ENCODE results near the gene INPP4B. TPM values are rescaled to one million over a fixed set of nuclear protein-coding genes. Genes with fewer than 3 reads are reported as not detected.
"Not testable (repeated sequence)": the region's sequence is repeated elsewhere in the genome, so short reads cannot be mapped to it uniquely, and the experiment has no call there.

Gene INPP4B
- total RNA-seq, 1 experiment from 2014 or later: not detected

DNA sequence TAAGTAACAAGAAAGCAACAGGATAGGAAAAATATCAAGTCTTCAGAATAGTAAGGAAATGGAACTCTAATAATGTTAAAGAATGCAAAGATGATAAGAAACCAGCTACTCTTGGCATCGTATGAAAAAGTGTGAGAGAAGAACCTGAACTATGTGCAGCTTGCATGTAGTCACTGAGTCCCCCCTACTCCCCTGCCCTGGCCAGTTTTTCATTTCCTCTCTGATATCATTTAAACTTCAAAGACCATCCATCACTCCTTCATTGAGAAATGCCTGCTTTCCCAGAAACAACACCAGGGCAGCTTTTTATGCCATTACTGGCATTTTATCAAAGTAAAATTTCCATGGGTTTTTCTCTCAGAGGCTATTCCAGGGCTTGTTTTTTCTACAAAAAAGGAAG, 28.1 kb downstream of the INPP4B start:
- H3K9ac ChIP-seq (ENCODE audit: low read length): no peak overlapping the region
- no peak overlapping the region for H3K4me2 ChIP-seq (ENCODE audit: low read depth, low read length, poor library complexity, severe bottlenecking)
- no peaks in the 10 kb centered on the region for H3K79me2 ChIP-seq (ENCODE audit: low read length)
- no peaks in the 10 kb centered on the region for H4K20me1 ChIP-seq (ENCODE audit: insufficient read depth, low read depth, low read length)
- DNase-seq: no peak
- H2AFZ ChIP-seq (ENCODE audit: low read length): no peak overlapping the region
- no peak overlapping the region for H3K4me3 ChIP-seq (ENCODE audit: low read length)
- no peak overlapping the region for H3K27ac ChIP-seq (ENCODE audit: low read length)
- no peaks in the 10 kb centered on the region for H3K36me3 ChIP-seq (ENCODE audit: insufficient read depth, low read length)
- no peaks in the 10 kb centered on the region for H3K9me2 ChIP-seq (replicated peaks; ENCODE audit: insufficient read depth, low read length)
- H3K4me1 ChIP-seq (ENCODE audit: low read length): no peaks in the 10 kb centered on the region
- no peaks in the 10 kb centered on the region for H3K9me3 ChIP-seq (ENCODE audit: low read length)
- no peaks in the 10 kb centered on the region for H3K27me3 ChIP-seq (ENCODE audit: low read length)

DNA sequence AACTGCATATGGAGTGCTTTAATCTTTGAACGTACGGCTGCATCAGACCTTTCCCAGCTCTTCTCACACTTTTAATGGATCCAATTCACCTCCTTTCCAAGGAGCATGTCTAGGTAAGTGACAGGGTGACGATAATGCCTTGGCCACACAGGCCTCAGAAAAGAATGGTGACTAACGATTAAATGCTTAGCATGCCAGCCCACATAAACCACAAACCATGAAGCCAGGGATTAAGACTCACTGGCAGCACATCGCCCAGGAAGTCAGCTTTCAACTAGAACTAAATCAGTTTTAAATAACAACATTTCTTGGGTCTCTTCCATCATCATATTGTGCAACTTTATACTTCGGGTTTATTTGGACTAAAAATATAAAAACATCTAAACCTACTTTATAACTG, 28.7 kb downstream of the INPP4B start:
- Histone ChIP-seq H3K9me2 (replicated peaks; ENCODE audit: insufficient read depth, low read length) (no peaks in the 10 kb centered on the region), H3K36me3 (ENCODE audit: insufficient read depth, low read length) (no peaks in the 10 kb centered on the region), H3K4me3 (ENCODE audit: low read length) (no peak overlapping the region), H2AFZ (ENCODE audit: low read length) (no peak overlapping the region), H3K4me2 (ENCODE audit: low read depth, low read length, poor library complexity, severe bottlenecking) (no peak overlapping the region), H3K27me3 (ENCODE audit: low read length) (no peaks in the 10 kb centered on the region), H3K27ac (ENCODE audit: low read length) (no peak overlapping the region), H3K79me2 (ENCODE audit: low read length) (no peaks in the 10 kb centered on the region), H4K20me1 (ENCODE audit: insufficient read depth, low read depth, low read length) (no peaks in the 10 kb centered on the region), H3K9ac (ENCODE audit: low read length) (no peak overlapping the region), H3K4me1 (ENCODE audit: low read length) (no peaks in the 10 kb centered on the region), H3K9me3 (ENCODE audit: low read length) (no peaks in the 10 kb centered on the region)
- DNase-seq: no peak

DNA sequence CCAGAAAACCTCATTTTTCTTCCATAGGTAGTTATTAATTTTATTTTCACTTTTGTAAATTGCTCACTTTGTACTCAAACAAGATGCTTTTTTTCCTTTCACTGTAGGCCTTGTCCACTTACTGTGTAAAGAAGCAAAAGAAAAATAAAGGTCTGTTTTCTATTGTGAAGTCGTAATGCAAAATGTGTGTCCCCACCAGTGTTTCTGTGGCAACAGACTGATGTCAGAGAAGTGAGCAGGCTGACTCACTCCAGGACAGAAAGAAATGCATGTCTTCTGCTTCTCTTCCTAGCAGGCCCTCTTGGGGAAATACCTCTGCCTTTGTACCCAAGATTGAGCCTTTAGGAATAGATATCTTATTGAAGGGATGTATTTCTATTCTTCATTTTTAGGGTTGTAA, 30.3 kb downstream of the INPP4B start:
- H3K27me3 ChIP-seq (ENCODE audit: low read length): no peaks in the 10 kb centered on the region
- no peak overlapping the region for H3K4me3 ChIP-seq (ENCODE audit: low read length)
- no peaks in the 10 kb centered on the region for H3K4me1 ChIP-seq (ENCODE audit: low read length)
- H2AFZ ChIP-seq (ENCODE audit: low read length): no peak overlapping the region
- no peaks in the 10 kb centered on the region for H4K20me1 ChIP-seq (ENCODE audit: insufficient read depth, low read depth, low read length)
- no peaks in the 10 kb centered on the region for H3K9me2 ChIP-seq (replicated peaks; ENCODE audit: insufficient read depth, low read length)
- no peaks in the 10 kb centered on the region for H3K79me2 ChIP-seq (ENCODE audit: low read length)
- no peaks in the 10 kb centered on the region for H3K36me3 ChIP-seq (ENCODE audit: insufficient read depth, low read length)
- no peaks in the 10 kb centered on the region for H3K9me3 ChIP-seq (ENCODE audit: low read length)
- H3K4me2 ChIP-seq (ENCODE audit: low read depth, low read length, poor library complexity, severe bottlenecking): no peak overlapping the region
- DNase-seq: no peak
- no peak overlapping the region for H3K9ac ChIP-seq (ENCODE audit: low read length)
- H3K27ac ChIP-seq (ENCODE audit: low read length): no peak overlapping the region

DNA sequence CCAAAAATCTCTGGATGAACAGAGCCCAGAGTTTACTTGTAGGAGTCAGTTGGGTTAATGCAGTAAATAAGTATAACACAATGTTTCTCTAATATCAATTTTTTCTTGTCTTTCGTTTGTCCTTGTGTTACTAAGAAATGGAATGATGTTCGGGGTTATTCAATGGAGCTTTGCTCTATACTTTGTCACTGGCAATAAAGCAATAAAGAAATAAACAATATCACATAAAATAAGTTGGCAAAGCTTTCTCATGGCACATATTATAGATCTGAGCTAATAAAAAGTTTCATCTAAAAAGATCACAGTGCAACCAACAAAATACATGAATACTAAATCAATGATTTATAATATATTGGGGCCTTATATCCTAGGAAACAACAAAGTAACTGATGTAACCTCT, 32.7 kb downstream of the INPP4B start:
- DNase-seq: no peak
- Histone ChIP-seq H3K9me2 (replicated peaks; ENCODE audit: insufficient read depth, low read length) (no peaks in the 10 kb centered on the region), H3K4me2 (ENCODE audit: low read depth, low read length, poor library complexity, severe bottlenecking) (no peak overlapping the region), H2AFZ (ENCODE audit: low read length) (no peak overlapping the region), H4K20me1 (ENCODE audit: insufficient read depth, low read depth, low read length) (no peaks in the 10 kb centered on the region), H3K27ac (ENCODE audit: low read length) (no peak overlapping the region), H3K9me3 (ENCODE audit: low read length) (no peaks in the 10 kb centered on the region), H3K36me3 (ENCODE audit: insufficient read depth, low read length) (no peaks in the 10 kb centered on the region), H3K4me3 (ENCODE audit: low read length) (no peak overlapping the region), H3K4me1 (ENCODE audit: low read length) (no peaks in the 10 kb centered on the region), H3K27me3 (ENCODE audit: low read length) (no peaks in the 10 kb centered on the region), H3K79me2 (ENCODE audit: low read length) (no peaks in the 10 kb centered on the region), H3K9ac (ENCODE audit: low read length) (no peak overlapping the region)

DNA sequence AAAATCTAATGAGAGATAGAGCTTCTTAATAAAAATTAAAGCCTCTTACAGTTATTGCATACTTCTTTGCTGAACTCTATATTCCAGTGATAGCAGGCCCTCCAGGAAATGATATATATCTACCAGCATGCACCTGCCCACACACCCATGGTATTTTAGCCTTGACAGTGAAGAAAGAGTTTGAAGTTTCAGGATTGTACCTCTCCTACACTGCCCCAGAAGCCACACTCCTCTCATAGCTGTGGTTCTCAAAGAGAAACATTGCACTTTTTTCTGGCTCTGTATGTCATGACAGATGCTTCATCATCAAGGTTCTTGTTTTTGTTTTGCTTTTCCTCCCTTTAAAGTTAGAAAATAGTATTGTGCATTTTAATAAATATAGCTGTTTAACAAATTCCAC, 34.0 kb downstream of the INPP4B start:
- Histone ChIP-seq H4K20me1 (ENCODE audit: insufficient read depth, low read depth, low read length) (no peaks in the 10 kb centered on the region), H3K4me3 (ENCODE audit: low read length) (no peak overlapping the region), H3K9ac (ENCODE audit: low read length) (no peak overlapping the region), H3K9me3 (ENCODE audit: low read length) (no peaks in the 10 kb centered on the region), H3K4me2 (ENCODE audit: low read depth, low read length, poor library complexity, severe bottlenecking) (no peak overlapping the region), H3K4me1 (ENCODE audit: low read length) (no peaks in the 10 kb centered on the region), H3K9me2 (replicated peaks; ENCODE audit: insufficient read depth, low read length) (no peaks in the 10 kb centered on the region), H3K27ac (ENCODE audit: low read length) (no peak overlapping the region), H2AFZ (ENCODE audit: low read length) (no peak overlapping the region), H3K36me3 (ENCODE audit: insufficient read depth, low read length) (no peaks in the 10 kb centered on the region), H3K27me3 (ENCODE audit: low read length) (no peaks in the 10 kb centered on the region), H3K79me2 (ENCODE audit: low read length) (no peaks in the 10 kb centered on the region)
- no peak for DNase-seq

DNA sequence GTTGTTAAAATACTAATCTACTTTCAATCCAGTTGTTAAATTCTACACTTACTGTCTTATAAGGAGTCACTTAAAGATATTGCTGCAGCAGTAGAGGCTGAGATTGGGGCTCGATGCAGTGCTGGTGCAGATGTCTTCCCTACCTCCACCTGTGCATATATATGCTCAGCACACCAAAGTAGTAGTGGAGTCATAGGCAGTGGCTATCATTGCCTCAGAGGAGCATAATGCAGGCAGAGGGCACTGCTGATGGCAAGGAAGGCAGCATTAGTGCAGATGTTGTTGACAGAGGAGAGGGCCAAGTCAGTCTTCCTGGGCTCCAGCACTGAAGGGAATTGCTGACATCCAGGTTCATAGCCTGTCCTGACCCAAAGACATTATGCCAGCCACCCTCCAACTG, 35.1 kb downstream of the INPP4B start:
- H4K20me1 ChIP-seq (ENCODE audit: insufficient read depth, low read depth, low read length): no peaks in the 10 kb centered on the region
- no peaks in the 10 kb centered on the region for H3K79me2 ChIP-seq (ENCODE audit: low read length)
- no peaks in the 10 kb centered on the region for H3K9me3 ChIP-seq (ENCODE audit: low read length)
- no peak overlapping the region for H3K4me3 ChIP-seq (ENCODE audit: low read length)
- H3K27ac ChIP-seq (ENCODE audit: low read length): no peak overlapping the region
- H3K9ac ChIP-seq (ENCODE audit: low read length): no peak overlapping the region
- DNase-seq: no peak
- no peaks in the 10 kb centered on the region for H3K36me3 ChIP-seq (ENCODE audit: insufficient read depth, low read length)
- no peak overlapping the region for H2AFZ ChIP-seq (ENCODE audit: low read length)
- no peak overlapping the region for H3K4me2 ChIP-seq (ENCODE audit: low read depth, low read length, poor library complexity, severe bottlenecking)
- H3K27me3 ChIP-seq (ENCODE audit: low read length): no peaks in the 10 kb centered on the region
- H3K4me1 ChIP-seq (ENCODE audit: low read length): no peaks in the 10 kb centered on the region
- no peaks in the 10 kb centered on the region for H3K9me2 ChIP-seq (replicated peaks; ENCODE audit: insufficient read depth, low read length)

DNA sequence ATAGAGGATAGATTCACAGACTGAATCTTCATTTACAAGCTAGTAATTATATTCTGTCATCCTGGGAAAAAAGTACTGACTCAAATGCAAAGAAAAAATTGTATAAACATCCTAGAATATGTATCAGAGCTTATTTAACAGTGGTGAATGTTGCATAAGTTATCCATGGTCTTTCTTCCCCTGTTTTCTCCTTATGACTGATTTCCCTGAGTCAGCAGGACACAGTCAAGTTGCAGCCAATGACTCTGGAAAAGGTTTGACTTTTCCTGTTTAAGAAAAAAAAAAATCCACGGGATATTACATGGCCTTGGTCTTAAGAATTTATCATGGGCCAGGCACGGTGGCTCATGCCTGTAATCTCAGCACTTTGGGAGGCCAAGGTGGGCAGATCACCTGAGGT, 36.5 kb downstream of the INPP4B start:
- Histone ChIP-seq H3K27me3 (ENCODE audit: low read length) (no peaks in the 10 kb centered on the region), H3K9ac (ENCODE audit: low read length) (no peak overlapping the region), H3K27ac (ENCODE audit: low read length) (no peak overlapping the region), H2AFZ (ENCODE audit: low read length) (no peak overlapping the region), H3K79me2 (ENCODE audit: low read length) (no peaks in the 10 kb centered on the region), H3K4me1 (ENCODE audit: low read length) (no peaks in the 10 kb centered on the region), H3K36me3 (ENCODE audit: insufficient read depth, low read length) (no peaks in the 10 kb centered on the region), H3K9me2 (replicated peaks; ENCODE audit: insufficient read depth, low read length) (no peaks in the 10 kb centered on the region), H3K4me3 (ENCODE audit: low read length) (no peak overlapping the region), H3K4me2 (ENCODE audit: low read depth, low read length, poor library complexity, severe bottlenecking) (no peak overlapping the region), H3K9me3 (ENCODE audit: low read length) (no peaks in the 10 kb centered on the region), H4K20me1 (ENCODE audit: insufficient read depth, low read depth, low read length) (no peaks in the 10 kb centered on the region)
- no peak for DNase-seq

DNA sequence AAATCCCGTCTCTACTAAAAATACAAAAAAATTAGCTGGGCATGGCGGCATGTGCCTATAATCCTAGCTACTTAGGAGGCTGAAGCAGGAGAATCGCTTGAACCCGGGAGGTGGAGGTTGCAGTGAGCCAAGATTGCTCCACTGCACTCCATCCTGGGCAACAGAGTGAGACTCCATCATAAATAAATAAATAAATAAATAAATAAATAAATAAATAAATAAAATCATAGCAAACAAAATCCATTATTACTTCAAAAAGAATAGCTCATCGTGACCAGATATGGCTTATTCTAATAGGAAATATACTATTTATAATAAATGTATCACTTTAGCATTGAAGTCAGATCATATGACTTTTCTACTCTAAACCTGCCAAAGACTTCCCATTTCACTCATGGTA, 42.2 kb downstream of the INPP4B start:
- H3K4me2 ChIP-seq (ENCODE audit: low read depth, low read length, poor library complexity, severe bottlenecking); H2AFZ ChIP-seq (ENCODE audit: low read length); H3K27ac ChIP-seq (ENCODE audit: low read length); H3K9ac ChIP-seq (ENCODE audit: low read length); DNase-seq; H4K20me1 ChIP-seq (ENCODE audit: insufficient read depth, low read depth, low read length); H3K36me3 ChIP-seq (ENCODE audit: insufficient read depth, low read length); H3K4me3 ChIP-seq (ENCODE audit: low read length); H3K27me3 ChIP-seq (ENCODE audit: low read length); H3K79me2 ChIP-seq (ENCODE audit: low read length); H3K9me3 ChIP-seq (ENCODE audit: low read length); H3K4me1 ChIP-seq (ENCODE audit: low read length); H3K9me2 ChIP-seq (replicated peaks; ENCODE audit: insufficient read depth, low read length): not testable (repeated sequence)

DNA sequence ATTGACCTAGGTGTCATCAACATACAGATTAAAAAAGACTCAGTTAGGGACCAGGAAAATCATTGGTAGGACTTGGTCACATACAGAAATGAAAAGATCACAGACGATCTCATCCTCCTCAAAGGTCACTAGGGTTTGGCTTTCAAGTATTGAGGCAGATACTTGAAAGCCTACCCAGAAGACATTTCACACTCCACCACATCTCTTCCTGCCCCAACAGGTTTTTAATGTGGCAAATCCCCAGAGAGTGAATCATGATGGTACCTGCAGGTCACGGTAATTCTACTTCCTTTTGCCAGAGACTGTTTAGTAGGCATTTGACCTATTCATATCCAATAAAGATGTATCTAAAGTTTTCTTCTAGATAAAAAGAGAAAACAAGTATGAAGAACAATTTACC, 44.1 kb downstream of the INPP4B start:
- Histone ChIP-seq H3K4me2 (ENCODE audit: low read depth, low read length, poor library complexity, severe bottlenecking) (no peak overlapping the region), H3K36me3 (ENCODE audit: insufficient read depth, low read length) (no peaks in the 10 kb centered on the region), H3K9ac (ENCODE audit: low read length) (no peak overlapping the region), H4K20me1 (ENCODE audit: insufficient read depth, low read depth, low read length) (no peaks in the 10 kb centered on the region), H3K27me3 (ENCODE audit: low read length) (no peaks in the 10 kb centered on the region), H3K27ac (ENCODE audit: low read length) (no peak overlapping the region), H3K9me2 (replicated peaks; ENCODE audit: insufficient read depth, low read length) (0 out of 2 replicates have a peak, but pooled peaks cover 2% of the 10 kb centered on the region), H3K79me2 (ENCODE audit: low read length) (no peaks in the 10 kb centered on the region), H3K9me3 (ENCODE audit: low read length) (no peaks in the 10 kb centered on the region), H3K4me3 (ENCODE audit: low read length) (no peak overlapping the region), H3K4me1 (ENCODE audit: low read length) (no peaks in the 10 kb centered on the region), H2AFZ (ENCODE audit: low read length) (no peak overlapping the region)
- no peak for DNase-seq
